ENCODE data around the gene LNP1.

GRCh38 chr3:100449214-100449613 lies 47.9 kb downstream of the LNP1 start:
- TF ChIP-seq CTCF (IDR thresholded peaks at IDR 0.05) (no peak), POLR2A (IDR thresholded peaks at IDR 0.05; ENCODE audit: low read depth) (no peak), POLR2AphosphoS5 (IDR thresholded peaks at IDR 0.05) (no peak), EP300 (IDR thresholded peaks at IDR 0.05) (no peak)
